Cortex of kidney (tissue), 1 donor: ENCODE data around the gene LSS.

Source experiments
- DNase-seq: peaks from one replicate; lab custom pipeline; 2025; lab: John Stamatoyannopoulos, UW

The LSS gene

DNA sequence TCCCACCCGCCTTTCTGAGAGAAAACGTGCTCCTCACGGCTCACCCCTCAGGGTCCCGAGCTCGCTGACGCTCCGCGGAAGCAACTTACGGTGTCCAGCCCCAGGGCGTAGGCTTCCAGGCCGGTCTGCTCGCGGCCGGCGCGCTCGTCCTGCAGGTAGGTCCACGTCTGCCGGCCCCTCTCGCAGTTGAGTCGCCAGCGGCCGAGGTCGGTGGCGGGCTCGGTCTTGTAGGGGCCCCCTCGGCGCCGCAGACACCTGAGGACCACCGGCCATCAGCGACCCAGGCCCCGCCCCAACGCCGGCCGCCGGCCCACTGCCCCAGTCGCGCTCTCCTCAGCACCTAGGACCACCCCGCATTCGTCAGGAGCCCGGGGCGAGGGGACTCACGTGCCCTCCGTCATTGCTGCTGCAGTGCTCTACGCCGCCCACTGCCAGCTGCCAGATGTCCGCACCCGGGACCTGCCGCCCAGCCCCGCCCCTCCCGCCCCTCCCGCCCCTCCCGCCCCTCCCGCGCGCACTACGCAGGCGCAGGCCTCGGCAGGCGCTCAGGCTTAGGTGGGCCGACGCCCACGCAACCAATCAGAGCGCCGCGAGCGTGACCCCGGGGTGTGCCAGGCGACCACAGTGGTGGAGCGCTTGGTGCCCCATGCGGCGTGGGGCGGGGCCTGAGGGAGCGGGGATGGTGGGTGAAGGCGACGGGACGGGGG, at the start of gene LSS:
TSS of gene LSS (minus strand) at position 430 of the 707 bp plus-strand sequence. CDS start at position 401, 29 bp downstream.
- DNase-seq = peak; percentile 48

DNA sequence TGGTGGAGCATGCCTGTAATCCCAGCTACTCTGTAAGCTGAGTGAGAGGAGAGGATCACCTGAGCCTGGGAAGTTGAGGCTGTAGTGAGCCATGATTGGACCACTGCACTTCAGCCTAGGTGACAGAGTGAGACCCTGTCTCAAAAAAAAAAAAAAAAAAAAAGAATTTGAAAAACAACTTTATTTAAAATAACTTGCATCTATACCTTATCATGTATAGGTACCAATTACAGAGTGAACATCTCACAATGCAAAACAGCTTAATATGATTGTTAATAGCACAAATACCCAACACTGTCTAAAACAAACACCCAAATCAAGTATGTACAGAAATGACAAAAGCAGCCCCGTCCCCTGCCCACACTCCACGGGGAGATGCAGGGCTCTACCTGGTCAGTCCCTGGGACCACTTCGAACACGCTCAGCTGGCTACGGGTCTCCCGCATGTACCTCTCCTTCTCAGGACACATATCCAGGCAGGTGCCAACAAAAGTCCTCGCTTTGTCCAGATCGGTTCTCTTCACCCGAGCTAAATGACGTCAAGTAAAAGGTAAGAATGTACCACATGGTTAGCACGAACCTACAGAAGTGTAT, 46.3 kb upstream of the LSS start:
- no peak for DNase-seq

DNA sequence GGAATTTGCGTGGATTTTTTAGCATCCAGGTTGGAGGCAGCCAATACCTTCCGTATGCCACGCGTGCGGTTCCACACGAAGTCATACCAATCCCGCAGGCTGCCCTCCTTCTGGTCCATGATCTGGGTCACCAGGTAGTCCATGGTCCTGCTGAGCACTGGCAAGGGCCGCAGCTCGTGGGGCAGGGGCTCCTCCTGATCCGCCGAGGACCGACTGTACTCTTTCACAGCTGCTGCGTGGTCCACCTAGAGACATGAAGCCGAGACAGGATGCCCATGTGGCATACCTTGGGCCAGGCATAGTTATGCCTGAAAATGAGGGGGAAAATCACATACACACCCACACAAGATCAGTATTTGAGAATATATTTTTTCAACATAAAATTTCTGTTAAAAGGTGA, 44.8 kb upstream of the LSS start:
- no peak for DNase-seq

DNA sequence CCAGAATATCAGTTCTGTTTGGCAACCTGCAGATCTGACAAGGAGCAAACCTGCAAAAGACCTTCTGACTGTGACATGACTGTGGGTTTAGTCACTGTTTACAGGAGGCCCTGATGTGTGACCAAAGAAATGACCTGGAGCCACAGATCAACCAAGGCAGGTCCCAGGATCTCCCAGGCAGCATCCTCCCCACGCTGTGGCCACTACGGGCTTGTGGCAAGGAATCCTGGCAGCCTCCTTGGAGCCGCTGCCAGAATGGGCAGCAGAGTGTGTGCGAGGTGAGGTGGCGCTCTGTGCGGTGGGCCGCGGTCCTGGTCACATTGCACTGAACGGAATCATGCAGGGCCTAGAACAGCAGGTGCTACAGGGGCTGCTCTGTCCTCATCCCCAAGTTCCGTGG, 40.9 kb upstream of the LSS start:
- DNase-seq = no peak

DNA sequence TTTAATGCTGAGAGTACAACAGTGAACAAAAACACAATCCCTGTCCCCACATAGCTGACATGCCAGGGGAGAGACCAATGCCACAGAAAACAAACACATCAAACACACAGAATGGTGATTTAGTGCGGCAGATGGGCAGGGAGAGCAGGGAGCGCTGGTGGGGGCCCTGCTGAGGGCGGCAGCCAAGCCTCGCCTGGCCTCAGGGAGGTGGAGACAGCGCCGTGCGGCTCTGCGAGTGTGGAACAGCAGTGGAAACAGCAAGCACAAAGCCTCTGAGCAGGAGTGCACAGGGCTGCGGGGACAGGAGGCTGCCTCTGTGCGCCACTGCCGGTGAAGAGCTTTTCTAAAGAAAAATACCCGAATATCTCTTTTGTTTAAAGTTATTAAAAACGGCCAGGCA, 39.8 kb upstream of the LSS start:
- no peak for DNase-seq

DNA sequence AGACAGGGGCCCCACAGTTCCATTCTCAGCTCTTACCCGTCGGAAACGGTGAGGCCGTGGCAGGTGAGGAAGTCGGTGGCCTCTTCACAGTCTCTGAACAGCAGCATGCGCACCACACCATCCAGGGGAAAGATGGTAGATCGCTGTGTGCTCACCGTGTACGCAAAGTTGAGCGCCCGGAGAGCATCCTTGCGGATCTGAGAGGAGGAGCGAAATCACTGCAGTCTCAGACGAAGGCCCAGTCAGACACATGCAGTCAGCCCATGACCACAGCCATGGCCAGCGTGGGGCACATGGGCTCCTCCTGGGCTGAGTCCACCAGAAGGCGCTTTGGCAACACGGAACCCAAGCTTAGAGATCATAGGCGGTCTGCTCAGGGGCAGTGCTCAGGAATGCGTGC, 38.4 kb upstream of the LSS start:
- DNase-seq = no peak

DNA sequence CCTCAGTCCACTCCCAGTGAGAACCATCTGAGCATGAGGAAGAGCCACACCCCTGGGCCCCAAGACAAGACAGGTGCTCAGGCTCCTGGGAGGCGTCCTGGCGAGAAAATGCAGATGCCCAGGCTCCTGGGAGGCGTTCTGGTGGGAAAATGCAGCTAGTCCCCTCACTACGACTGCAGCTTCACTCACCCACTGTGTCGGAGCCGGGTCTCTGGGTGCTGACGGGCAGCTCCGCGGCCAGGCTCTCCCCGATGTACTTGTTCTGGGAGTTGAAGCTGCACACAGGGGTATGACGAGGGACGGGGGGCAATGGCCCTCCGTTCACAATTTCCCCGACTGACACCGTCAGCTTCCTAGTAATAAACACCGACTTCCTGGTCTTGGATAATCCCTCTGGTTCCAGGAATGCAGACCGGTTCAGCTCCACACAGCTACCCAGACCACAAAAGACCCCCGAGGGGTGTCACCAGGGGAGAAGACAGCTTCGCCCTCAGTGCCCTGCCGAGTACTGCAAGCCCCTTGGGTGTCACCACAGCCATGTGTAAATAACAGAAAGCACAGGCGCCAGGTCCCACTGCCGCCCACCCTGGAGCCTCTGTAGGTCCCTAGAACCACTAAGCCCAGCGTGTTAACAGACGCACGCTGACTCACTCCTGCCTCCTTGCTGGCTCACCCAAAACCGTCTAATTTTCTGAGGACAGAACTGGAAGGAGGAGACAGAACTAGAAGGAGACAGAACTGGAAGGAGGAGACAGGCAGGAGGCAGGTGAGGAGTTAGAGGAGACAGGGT, 37.4 kb upstream of the LSS start:
- no peak for DNase-seq

DNA sequence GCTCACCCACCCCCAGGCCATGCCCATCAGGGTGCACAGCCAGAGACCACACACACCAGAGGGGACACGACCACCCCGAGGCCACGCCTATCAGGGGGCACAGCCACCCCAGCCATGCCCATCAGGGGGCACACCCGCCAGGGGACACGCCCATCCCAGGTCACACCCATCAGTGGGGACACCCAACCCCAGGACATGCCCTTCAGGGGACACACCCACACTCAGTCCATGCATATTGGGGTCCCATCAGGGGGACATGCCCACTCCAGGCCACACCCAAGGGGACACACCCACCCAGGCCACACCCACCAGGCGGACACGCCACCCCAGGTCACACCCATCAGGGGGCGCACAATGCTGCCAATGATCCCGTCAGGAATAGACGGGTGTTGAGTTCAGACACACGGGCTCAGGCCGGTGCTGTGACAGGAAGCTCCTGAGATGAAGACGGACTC, 36.1 kb upstream of the LSS start:
- DNase-seq = no peak

DNA sequence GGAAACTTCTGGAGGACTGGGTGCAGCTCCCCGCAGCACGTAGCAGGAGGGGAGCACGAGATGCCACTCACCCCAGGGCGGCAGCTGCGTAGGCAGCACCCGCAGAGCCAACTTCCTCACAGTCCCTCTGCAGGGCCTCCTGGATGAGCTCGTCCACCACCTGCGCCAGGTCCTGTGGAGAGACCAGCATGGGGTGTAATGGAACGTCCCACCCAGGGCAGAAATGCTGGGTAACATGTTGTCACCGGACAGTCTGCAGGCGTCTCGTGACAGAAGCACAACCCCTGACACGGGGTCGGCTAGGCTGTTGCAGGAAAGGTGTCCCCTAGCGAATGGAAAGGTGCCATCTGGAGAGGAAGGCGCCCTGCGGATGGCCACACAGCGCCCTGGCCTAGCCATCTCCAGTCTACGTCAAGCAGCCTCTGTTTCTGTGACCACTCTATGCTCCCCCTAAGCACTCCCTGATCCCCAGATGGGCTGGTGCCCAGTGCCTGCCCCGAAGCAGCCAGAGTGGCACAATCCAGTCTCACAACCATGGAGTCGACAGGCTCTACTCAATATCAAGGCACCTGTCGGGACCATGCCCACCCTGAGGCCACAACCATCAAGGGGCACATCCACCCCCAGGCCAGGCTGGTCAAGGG, 35.6 kb upstream of the LSS start:
- DNase-seq = no peak

DNA sequence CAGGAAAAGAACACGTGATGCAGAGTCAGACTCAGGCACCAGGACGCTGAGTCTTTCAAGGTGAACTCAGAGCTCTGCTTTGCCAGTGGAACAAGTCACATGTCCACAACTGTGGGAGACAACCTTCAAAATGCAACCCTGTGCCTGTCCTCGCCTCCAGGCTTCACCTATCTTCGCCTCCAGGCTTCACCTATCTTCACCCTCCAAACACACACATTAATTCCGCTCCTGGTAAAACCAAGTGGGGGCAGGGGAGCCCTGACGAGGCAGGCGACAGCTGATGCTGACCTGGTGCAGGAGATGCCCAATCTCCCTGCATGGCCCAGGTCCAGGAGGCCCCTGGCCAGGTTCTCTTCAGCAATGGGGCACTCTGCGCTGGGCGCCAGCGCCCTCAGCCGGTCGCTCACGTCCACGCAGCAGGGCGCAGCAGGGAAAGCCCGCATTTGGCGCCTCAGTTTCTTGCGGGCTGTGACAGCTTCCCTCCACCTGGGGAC, 28.0 kb upstream of the LSS start:
- no peak for DNase-seq

DNA sequence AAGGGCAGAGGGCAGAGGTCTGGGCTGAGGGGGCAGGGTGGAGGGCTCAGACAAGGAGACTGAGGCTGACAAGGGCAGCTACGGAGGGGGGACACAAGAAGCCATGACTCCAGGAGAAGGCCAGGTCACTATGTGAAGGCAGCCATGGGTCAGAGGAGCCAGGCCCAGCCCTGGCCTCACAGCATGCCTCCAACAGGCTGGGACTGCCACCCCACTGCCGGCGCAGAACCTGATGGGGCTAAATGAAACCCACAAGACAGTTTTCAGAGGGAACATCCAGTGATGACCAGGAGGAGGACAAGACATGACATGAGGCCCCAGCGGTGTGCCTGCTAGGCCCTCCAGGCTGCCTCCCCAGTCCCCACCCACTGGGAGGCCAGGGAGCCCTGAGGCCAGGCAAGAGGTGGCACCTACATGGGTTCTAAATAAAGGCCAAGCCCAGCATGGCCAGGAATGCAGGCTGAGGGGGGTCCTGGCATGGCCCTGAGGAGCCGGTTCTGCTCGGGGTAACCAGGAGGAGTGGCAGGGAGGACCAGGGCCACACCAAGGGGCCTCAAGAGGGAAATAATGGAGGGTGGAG, 27.3 kb upstream of the LSS start:
- DNase-seq = no peak

DNA sequence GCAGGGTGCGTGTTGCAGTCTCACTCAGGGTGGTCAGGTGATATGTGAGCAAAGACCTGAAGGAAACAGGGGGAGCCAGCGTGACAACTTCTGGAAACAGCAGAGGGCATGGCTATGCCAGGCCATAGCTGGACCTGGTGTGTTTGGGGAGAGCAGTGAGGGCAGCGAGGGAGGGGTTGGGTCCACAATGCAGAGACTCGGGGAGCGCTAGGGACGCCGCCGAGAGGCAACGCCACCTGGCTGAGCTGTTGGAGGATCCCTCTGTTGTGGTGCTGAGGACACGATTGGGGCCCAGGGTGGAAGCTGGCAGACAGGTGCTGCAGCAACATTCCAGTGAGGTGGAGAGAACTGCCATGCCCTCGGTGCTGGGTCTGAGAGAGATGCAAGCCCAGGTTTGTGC, 26.6 kb upstream of the LSS start:
- DNase-seq = no peak

DNA sequence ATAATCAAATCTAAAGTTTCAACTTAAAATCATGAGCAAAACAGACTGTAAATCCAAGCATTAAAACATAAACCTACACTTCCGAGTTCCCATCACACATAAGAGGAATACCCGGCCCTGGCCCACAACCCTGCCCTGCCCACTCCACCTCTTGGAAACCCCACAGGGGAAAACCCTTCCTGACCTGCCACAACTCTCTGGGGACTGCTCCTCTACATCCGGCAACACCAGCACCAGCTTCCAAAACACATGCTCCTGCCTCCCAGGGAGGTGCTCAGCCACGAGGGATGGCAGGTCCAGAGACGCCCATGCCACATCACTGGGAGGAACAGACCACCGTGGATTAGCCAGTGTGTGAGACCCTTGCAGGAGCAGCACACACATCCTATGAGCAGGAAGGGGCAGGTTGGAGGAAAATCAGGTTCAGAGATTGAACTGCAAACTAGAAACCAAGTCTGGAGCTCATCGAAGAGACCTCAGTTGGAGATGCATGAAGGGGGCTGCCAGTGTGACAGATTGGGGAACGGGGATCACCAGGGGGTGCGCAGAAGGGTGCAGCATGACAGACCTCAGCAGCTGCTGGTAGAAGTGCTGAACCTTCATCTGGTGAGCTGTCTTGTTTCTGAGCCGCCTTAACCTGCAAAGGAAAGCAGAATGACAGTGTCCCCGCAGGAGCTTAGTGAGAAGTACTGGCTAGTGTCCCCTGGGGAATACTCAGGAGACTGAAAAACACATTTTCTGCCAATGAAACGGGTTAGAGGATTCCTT, 25.8 kb upstream of the LSS start:
- DNase-seq = no peak

DNA sequence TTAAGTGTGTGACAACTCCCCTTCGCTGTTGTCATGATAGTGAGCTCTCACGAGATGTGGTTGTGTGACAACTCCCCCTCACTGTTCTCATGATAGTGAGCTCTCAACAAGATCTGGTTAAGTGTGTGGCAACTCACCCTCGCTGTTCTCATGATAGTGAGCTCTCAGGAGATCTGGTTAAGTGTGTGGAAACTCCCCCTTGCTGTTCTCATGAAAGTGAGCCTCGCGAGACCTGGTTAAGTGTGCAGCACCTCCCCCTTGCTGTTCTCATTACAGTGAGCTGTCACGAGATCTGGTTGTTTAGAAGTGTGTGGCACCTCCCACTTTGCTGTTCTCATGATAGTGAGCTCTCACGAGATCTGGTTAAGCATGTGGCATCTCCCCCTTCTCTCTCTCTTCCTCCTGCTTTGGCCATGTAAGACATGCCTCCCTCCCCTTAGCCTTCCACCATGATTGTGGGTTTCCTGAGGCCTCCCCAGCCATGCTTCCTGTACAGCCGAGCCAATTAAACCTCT, 25.1 kb upstream of the LSS start:
- DNase-seq = no peak

DNA sequence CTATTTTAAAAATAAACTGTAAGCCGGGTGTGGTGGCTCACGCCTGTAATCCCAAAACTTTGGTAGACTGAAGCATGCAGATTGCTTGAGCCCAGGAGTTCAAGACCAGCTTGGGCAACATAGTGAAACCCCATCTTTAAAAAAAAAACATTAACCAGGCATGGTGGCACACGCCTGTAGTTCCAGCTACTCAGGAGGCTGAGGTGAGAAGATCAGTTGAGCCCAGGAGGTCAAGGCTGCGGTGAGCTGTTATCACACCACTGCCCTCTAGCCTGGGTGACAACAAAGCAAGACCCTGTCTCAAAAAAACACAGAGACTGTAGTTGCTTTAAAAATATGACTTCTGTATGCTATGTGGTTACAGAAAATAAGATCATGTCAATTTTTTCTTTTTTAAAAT, 24.3 kb upstream of the LSS start:
- no peak for DNase-seq

DNA sequence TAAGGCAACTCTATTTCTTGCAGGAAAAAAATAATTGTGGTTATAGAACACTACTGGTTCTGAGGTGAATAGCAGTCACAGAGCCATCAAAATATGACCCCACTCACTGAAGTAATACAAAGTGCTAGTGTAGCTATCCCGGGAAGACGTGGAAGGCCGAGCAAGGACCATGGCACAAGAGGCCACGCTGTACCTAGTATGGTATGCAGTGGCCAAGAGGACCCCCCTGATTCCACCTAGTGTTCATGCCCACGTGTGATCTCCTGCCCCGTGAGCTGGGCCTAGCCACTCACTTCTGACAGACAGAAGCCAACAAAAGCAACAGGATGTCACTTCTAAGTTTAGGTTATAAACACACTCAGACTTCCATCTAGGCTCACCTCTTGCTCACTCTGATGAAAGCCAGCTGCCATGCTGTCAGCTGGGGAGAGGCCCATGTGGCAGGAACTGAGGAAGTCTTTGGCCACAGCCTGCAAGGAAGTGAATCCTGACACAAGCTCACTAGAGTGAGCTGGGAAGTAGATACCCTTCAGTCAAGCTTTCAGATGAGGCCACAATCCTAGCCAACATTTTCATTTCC, 21.7 kb upstream of the LSS start:
- no peak for DNase-seq

DNA sequence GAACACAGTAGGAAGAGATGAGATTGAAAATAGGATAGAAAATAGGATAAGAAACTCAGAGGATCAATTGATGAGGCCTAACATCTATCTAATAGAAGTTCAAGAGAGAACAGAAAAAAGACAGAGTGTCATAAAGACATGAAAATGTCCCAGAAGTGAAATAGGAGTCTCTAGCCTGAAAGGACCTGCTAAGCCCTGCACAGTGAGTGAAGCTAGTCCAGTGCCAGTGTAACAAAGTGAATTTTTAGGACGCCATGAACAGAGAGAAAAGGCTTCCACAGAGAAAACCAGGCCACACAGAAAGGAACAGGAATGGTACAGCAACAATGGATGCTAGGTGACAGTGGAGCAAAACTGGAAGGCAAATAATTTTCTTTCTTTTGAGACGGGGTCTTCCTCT, 20.3 kb upstream of the LSS start:
- no peak for DNase-seq

DNA sequence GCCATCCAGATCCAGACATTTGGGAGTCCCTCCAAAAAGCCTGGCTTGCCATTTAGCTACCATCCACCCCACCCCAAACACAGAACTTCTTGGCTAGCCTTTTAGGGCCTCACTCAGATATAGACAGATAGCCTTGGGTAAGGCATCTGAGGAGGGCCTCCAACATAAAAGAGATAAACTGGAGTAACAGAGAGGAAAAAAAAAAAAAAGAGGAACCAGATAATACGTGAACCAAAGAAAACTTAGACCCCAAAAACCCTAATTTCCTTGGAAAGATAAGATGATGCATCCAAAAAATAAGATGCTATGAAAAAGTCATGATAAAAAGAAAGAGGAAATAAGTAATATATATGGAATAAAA, 19.8 kb upstream of the LSS start:
- no peak for DNase-seq

DNA sequence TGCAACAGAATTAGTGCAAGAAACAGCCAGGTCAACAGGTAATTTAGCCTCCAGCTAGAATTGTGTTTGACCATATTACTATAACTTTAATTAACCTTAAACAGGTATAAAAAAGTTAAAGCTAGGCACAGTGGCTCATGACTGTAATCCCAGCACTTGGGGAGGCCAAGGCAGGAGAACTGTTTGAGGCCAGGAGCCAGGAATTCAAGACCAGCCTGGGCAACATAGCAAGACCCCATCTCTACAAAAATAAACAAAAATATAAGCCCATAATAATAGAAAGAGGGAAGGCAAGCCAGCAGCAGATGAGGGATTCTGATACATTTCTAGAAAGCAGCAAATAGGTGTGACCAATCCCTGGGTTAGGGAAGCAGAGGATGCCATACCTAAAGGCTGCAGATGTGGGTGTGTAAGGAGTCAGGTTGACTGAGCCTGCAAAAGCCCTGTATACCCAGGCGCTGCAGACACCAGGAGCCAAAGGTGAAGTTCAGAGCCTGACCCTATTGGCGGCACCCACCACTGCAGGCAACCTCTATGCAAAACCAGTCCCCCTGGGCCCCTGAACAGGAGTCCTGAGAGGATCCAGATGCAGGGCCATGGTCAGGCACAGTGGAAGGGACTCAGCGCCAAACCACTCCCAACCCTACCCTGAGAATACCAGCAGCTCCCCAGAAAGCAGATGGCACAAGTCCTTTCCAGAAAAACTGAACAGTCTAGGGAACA, 19.3 kb upstream of the LSS start:
- no peak for DNase-seq

DNA sequence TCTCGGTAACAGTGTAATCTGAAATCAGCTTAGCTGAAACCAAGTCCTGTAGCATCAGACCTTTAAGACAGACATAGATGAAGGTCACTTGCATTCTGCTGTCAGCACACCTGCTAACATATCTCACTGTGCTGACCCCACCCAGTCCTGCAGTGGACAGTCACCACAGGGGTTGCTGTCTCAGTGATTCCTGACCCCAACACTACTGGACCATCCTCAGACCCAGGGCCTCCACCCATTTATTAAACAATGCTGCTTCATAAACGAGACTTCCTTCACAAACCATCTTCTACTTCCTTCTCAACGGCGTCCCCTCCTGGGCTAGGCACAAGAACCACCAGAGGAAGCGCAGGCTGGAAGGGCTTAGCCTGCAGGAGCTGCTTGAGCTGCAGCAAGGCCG, 17.8 kb upstream of the LSS start:
- no peak for DNase-seq
